Measurements from ENCODE around the gene ASNSD1.
"Not testable (repeated sequence)": the region's sequence is repeated elsewhere in the genome, so short reads cannot be mapped to it uniquely, and the experiment has no call there.

ASNSD1 gene

DNA sequence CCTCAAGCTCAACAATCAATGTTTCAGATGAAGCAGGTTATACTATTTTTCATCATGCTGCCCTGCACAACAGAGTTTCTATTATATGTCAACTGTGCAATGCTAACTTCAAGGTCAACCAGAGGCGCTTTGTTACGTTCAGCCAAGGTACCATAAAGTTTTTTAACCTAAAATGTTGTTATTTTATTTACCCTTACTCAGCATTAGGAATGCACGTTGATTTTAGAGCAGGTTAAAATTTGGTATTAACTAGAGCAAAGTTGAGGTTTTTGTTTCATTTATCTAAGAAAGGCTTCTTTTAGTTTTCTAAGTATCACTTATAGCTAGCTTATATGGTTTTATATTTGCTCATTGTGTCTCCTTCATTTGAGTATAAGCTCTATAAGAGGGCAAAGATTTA lies 35.0 kb downstream of the ASNSD1 start:
- no peak for DNase-seq

DNA sequence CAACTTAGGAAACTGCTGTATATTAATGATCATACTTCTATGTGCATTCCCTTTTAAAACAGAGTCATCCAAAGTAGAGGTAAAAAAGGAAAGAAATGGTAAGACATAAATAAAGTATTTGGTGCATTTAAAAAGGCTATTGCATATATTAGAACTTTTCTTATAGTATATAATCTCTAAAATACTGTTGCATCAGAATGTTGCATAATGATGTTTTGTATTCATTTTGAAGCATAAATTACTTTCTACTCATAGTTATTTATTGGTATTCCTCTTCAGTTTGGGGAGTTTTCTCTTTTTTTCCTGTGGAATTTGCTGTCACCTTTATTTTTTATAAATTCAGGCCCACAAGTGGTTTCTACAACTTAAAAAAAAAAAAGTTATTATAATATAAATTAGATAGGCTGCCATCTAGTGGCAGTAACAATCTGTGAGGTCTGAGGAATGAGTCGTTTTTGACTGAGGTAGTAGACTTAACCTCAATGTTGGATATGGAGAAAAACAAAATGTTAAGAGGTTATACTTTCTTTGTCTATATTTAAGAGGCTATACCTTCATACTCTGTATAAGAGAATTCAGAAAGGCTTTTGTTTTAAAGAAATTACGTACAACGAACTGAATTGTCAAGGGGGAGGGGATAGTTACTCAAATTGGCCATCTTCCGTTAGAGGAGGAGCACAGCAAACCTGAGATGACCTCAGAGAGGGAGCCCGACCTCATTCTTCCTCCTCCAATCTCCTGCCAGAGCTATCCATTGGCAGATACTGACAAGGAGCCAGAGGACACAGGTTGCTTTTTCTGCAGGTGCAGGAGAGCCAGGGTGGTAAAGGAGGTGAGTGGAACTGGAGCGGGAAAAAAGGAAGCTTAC lies 37.0 kb downstream of the ASNSD1 start:
- no peak for DNase-seq

GRCh38 chr2:189700681-189701080 lies 39.4 kb downstream of the ASNSD1 start:
- no peak for DNase-seq

DNA sequence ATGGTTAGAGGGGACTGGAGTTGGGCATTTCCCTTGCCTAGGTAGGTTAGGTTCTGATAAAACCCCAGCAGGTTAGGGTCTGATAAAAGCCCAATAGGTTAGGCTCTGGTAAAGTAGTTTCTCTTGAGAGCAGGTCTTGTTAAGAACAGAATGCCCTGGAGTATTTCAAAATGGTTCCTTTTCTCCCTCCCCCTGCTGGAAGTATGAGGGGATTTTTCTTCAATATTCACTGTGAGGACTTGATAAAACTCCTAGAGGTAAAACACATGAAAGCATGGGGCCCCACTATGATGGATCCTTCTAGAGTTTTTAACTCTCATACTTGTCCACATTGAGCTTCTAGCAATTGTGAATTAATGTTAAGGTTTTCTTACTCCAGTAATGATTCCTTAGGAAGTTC lies 40.8 kb downstream of the ASNSD1 start:
- no peak for DNase-seq

GRCh38 chr2:189709501-189710221 lies 48.4 kb downstream of the ASNSD1 start:
- no peak for DNase-seq

- DNase-seq = not testable (repeated sequence)
Observed at GRCh38 chr2:189717593-189717992, 56.3 kb downstream of the ASNSD1 start.

- no peak for DNase-seq
Observed at GRCh38 chr2:189719571-189719970, 58.3 kb downstream of the ASNSD1 start.

All from NCI-H1930 (cell line).